Parathyroid adenoma (tissue), 2 donors: Measurements from ENCODE around the gene SYT11.

Experiments used
- H2AFZ ChIP-seq: fragments of 300-600 bp; sonication (generic); one replicate; pipeline ENCODE4 v1.7.0; 2017; ENCODE audit warnings: antibody characterized with exemption, mild to moderate bottlenecking
- H3K27ac ChIP-seq: fragments of 300-600 bp; sonication (generic); one replicate; pipeline ENCODE4 v1.7.0; 2017
- H3K27me3 ChIP-seq: fragments of 300-600 bp; sonication (generic); one replicate; pipeline ENCODE4 v1.7.0; 2017; ENCODE audit warnings: low read length; ENCODE audit not compliant: control insufficient read depth, insufficient read depth
- H3K36me3 ChIP-seq: fragments of 300-600 bp; sonication (generic); one replicate; pipeline ENCODE4 v1.7.0; 2017; ENCODE audit warnings: low read length; ENCODE audit not compliant: control insufficient read depth, insufficient read depth
- H3K4me1 ChIP-seq: fragments of 300-600 bp; sonication (generic); one replicate; pipeline ENCODE4 v1.7.0; 2017; ENCODE audit warnings: control low read depth
- H3K4me2 ChIP-seq: fragments of 300-600 bp; sonication (generic); one replicate; pipeline ENCODE4 v1.7.0; 2017; ENCODE audit warnings: low read length
- H3K4me3 ChIP-seq: fragments of 300-600 bp; sonication (generic); one replicate; pipeline ENCODE4 v1.7.0; 2017; ENCODE audit warnings: low read depth, low read length
- H3K79me2 ChIP-seq: fragments of 300-600 bp; sonication (generic); one replicate; pipeline ENCODE4 v1.7.0; 2017; ENCODE audit warnings: control low read depth
- H3K9ac ChIP-seq: fragments of 300-600 bp; sonication (generic); one replicate; pipeline ENCODE4 v1.7.0; 2017; ENCODE audit warnings: mild to moderate bottlenecking
- H3K9me3 ChIP-seq: fragments of 300-600 bp; sonication (generic); one replicate; pipeline ENCODE4 v1.7.0; 2017; ENCODE audit warnings: low read length; ENCODE audit not compliant: control insufficient read depth
- TF ChIP-seq, protein P1 (sequence below): fragments of 300-600 bp; sonication (generic); IDR thresholded peaks from one replicate; pipeline ENCODE4 v1.7.0; 2017; ENCODE audit warnings: antibody characterized with exemption, mild to moderate bottlenecking
- donor health status: primary hyperparathyroidism.

SYT11 gene

DNA sequence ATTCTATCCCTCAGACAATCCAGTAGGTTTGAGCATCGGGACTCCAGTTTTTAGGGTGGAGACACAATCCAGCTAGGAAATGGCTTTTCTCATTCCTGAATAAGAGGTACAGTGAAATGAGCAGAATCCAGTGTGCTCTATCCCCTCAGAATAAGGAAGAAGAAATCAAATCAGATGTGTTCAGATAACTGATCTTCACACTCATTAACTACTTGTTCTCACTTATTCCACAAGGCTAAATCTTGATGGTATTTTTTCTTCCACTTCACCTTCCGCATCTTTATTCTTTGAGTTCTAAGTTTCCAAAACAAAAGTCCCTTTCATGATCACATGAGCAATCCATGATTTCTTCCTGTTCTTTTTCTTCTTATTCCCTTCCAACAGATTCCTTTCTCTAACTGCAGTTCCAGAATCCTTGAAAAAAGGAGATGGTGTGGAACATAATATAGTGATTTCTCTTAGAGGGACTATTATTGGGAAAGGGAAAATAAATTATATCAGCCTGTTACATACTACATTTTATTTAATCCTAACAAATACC is 1.7 kb downstream of the SYT11 start:
- no peak overlapping the region for H3K4me2 ChIP-seq
- H3K4me3 ChIP-seq: no peak overlapping the region
- peaks cover 4% of the 10 kb centered on the region for H3K79me2 ChIP-seq
- no peaks in the 10 kb centered on the region for H3K27me3 ChIP-seq
- TF ChIP-seq, protein P1, sequence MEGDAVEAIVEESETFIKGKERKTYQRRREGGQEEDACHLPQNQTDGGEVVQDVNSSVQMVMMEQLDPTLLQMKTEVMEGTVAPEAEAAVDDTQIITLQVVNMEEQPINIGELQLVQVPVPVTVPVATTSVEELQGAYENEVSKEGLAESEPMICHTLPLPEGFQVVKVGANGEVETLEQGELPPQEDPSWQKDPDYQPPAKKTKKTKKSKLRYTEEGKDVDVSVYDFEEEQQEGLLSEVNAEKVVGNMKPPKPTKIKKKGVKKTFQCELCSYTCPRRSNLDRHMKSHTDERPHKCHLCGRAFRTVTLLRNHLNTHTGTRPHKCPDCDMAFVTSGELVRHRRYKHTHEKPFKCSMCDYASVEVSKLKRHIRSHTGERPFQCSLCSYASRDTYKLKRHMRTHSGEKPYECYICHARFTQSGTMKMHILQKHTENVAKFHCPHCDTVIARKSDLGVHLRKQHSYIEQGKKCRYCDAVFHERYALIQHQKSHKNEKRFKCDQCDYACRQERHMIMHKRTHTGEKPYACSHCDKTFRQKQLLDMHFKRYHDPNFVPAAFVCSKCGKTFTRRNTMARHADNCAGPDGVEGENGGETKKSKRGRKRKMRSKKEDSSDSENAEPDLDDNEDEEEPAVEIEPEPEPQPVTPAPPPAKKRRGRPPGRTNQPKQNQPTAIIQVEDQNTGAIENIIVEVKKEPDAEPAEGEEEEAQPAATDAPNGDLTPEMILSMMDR: no peak
- no peaks in the 10 kb centered on the region for H3K9me3 ChIP-seq
- H3K4me1 ChIP-seq: peaks cover 3% of the 10 kb centered on the region
- H3K9ac ChIP-seq: no peak overlapping the region
- H2AFZ ChIP-seq: peak overlapping the region; percentile 73
- H3K27ac ChIP-seq: peak overlapping the region; percentile 71
- no peaks in the 10 kb centered on the region for H3K36me3 ChIP-seq

DNA sequence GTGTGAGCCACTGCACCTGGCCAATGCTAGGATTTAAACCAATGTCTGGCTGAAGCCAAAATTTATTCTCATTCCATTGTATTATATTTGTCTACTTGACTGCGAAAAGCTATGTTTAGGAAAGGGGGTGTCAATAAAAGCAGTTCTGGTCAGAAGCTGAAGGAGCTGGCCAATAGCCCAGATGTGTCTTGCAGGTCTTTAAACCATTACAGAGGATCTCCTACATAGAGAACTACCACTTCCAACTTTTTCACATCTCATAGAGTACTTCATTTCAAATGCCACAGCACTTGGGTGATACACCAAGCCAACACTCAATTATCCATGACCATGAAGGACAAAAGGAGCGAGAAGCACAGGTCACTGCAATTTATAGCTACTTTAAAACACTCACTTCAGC is 2.5 kb downstream of the SYT11 start:
- no peaks in the 10 kb centered on the region for H3K27me3 ChIP-seq
- H2AFZ ChIP-seq: no peak overlapping the region
- no peak overlapping the region for H3K27ac ChIP-seq
- no peaks in the 10 kb centered on the region for H3K9me3 ChIP-seq
- no peak overlapping the region for H3K4me2 ChIP-seq
- no peak overlapping the region for H3K9ac ChIP-seq
- TF ChIP-seq, protein P1: no peak
- no peaks in the 10 kb centered on the region for H3K4me1 ChIP-seq
- no peaks in the 10 kb centered on the region for H3K79me2 ChIP-seq
- no peaks in the 10 kb centered on the region for H3K36me3 ChIP-seq
- no peak overlapping the region for H3K4me3 ChIP-seq

DNA sequence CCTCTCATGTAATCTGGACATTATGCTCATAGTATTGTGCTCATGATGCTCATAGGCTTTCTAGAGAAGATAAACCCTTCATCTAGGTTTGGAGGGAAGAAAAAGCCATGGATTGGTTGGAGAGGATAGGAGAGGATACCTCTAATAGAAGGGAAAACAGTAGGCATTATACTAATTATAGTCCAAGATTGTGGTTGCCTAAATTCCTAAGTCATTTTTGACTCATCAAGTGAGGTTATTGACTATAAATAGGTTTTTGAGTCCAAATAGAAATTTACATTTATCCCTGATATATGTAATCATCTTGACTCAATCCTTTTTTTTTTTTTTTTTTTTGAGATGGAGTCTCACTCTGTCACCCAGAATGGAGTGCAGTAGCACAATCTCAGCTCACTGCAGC is 5.0 kb downstream of the SYT11 start:
- Histone ChIP-seq H3K27ac (no peak overlapping the region), H3K36me3 (no peaks in the 10 kb centered on the region), H3K4me2 (no peak overlapping the region), H3K4me1 (no peaks in the 10 kb centered on the region), H3K4me3 (no peak overlapping the region), H2AFZ (no peak overlapping the region), H3K79me2 (no peaks in the 10 kb centered on the region), H3K9ac (no peak overlapping the region), H3K27me3 (no peaks in the 10 kb centered on the region), H3K9me3 (no peaks in the 10 kb centered on the region)
- TF ChIP-seq, protein P1: no peak

DNA sequence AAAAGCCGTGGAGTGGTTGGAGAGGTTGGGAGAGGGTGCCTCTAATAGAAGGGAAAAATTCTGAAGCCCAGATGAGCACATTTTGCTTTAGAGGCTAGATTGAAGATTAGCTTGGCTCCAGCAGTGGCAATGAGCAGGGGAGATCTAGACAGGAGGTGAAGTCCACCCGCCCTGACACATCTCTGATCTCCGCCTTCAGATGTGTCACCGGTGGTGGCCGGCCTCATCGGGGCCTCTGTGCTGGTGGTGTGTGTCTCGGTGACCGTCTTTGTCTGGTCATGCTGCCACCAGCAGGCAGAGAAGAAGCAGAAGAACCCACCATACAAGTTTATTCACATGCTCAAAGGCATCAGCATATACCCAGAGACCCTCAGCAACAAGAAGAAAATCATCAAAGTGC is 8.4 kb downstream of the SYT11 start:
- H3K27ac ChIP-seq: no peak overlapping the region
- TF ChIP-seq, protein P1: no peak
- no peaks in the 10 kb centered on the region for H3K79me2 ChIP-seq
- no peak overlapping the region for H3K4me3 ChIP-seq
- no peaks in the 10 kb centered on the region for H3K27me3 ChIP-seq
- no peaks in the 10 kb centered on the region for H3K9me3 ChIP-seq
- H3K4me1 ChIP-seq: no peaks in the 10 kb centered on the region
- no peaks in the 10 kb centered on the region for H3K36me3 ChIP-seq
- H2AFZ ChIP-seq: no peak overlapping the region
- H3K9ac ChIP-seq: no peak overlapping the region
- H3K4me2 ChIP-seq: no peak overlapping the region

DNA sequence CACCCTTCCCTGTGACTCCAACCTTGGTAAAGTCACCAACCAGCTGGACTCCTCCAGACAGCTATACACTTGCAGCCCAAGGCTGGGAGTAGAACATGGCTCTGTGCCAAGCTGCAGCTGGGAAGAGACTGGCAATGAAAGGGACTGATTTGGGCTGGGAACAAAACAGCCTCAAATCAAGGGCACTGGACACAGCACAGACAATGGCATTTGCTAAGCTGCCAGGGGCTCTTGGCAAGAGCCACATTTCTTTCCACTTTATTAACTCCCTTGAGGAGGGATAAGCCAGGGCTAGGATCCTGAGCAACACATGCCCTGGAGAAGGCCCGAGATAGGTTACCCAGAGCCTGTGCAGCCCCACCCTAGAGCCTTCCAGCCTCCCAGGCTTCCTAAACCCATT is 12.0 kb downstream of the SYT11 start:
- Histone ChIP-seq H3K27me3 (no peaks in the 10 kb centered on the region), H3K36me3 (no peaks in the 10 kb centered on the region), H3K9me3 (no peaks in the 10 kb centered on the region), H3K4me1 (no peaks in the 10 kb centered on the region), H3K79me2 (no peaks in the 10 kb centered on the region), H2AFZ (no peak overlapping the region), H3K4me3 (no peak overlapping the region), H3K4me2 (no peak overlapping the region), H3K27ac (no peak overlapping the region), H3K9ac (no peak overlapping the region)
- TF ChIP-seq, protein P1: no peak
